ENCODE data around the gene PLAC8L1. TPM values are rescaled to one million over a fixed set of nuclear protein-coding genes. Genes with fewer than 3 reads are reported as not detected.

Gene PLAC8L1, protein sequence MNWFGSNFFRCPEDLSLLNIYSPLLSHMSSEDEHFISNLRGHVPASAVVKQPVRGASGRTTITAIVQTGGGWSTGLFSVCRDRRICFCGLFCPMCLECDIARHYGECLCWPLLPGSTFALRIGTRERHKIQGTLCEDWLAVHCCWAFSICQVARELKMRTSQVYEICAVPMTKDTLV
- total RNA-seq (2012; rRNA removed) (not detected in 2 replicates), polyA plus RNA-seq (2012; rRNA removed) (0.27 TPM in 1 of 2 replicates, not detected in the other), Bru-seq, nascent RNA (percentile 50 among the genes with signal in this experiment), BruChase-seq, experiment 1, labeled RNA remaining after a 6-hour chase (percentile 62 among the genes with signal in this experiment), BruChase-seq, experiment 2, labeled RNA remaining after a 2-hour chase (percentile 64 among the genes with signal in this experiment)
- not detected in 2 replicates for polyA plus RNA-seq (2012; cell fraction: cytosol; rRNA removed)
- 0.48 and 1.4 TPM in 2 replicates for polyA plus RNA-seq (2012; cell fraction: nucleus; rRNA removed; ENCODE audit: low replicate concordance)
- long read RNA-seq = 0 reads

DNA sequence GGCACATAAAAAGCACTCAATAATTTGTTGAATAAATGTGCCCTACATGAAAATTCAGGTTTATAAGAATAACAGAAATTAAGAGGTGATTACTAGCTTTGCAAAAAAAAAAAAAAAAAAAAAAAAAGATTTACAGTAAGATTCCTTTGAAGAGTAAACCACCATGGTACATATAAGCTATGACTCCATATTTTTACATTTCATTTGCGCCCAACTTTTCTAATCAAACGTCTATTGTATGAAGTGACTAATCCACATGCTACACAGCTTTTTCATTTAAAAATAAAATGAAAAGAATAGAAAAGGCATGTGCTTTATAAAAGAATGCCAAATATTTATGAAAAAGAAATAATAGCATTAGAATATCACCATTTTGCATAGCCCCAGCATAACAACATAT lies at the start of gene PLAC8L1:
PLAC8L1 (minus strand) TSS at position 101 of the 400 bp plus-strand sequence. CDS start 1,266 bp downstream, outside the sequence.
- H2AK9ac ChIP-seq (replicated peaks; ENCODE audit: low read depth, low read length, poor library complexity) = no peak within 1 kb of the TSS
- intact Hi-C loops (cut with micrococcal nuclease) = no loop called here
- H4K20me1 ChIP-seq (ENCODE audit: insufficient read depth, low read length) = no peaks in the 10 kb centered on the region
- no peak within 1 kb of the TSS for H2BK120ac ChIP-seq (ENCODE audit: low read depth, low read length)
- no peak within 1 kb of the TSS for H3K4me3 ChIP-seq (ENCODE audit: insufficient read depth, low read depth, low read length)
- POLR2A ChIA-PET (ENCODE audit: unreplicated experiment) = no interaction called here
- H2BK15ac ChIP-seq (ENCODE audit: low read depth, low read length) = no peak within 1 kb of the TSS
- H3K79me1 ChIP-seq (ENCODE audit: low read depth in 1 of 2, low read length in 2 of 2) = no peaks in the 10 kb centered on the region
- CTCF ChIA-PET = interaction anchor here (0.6 kb wide), 1 partner anchor 372 kb away, joined by 6 read pairs; no protein-coding TSS in a partner anchor
- H3K9me1 ChIP-seq (ENCODE audit: insufficient read depth, low read length) = no peaks in the 10 kb centered on the region
- H4K8ac ChIP-seq (ENCODE audit: low read depth in 2 of 2, low read length in 2 of 2) = no peak within 1 kb of the TSS
- H3K4me1 ChIP-seq (ENCODE audit: control insufficient read depth, insufficient read depth, low read length) = no peaks in the 10 kb centered on the region
- no peak within 1 kb of the TSS for H3K14ac ChIP-seq (replicated peaks; ENCODE audit: low read depth, low read length)
- DNase-seq (no peak), ATAC-seq (ENCODE audit: low read depth) (no peak)
- no TSS peak for BruUV-seq (replicated peaks)
- H3K56ac ChIP-seq (ENCODE audit: extremely low read depth, insufficient read depth, low read length) = no peak within 1 kb of the TSS
- H3K4me2 ChIP-seq (ENCODE audit: low read depth, low read length) = no peak within 1 kb of the TSS
- H2AFZ ChIP-seq (replicated peaks; ENCODE audit: low read length, poor library complexity) = no peak within 1 kb of the TSS
- H3K27ac ChIP-seq (ENCODE audit: insufficient read depth, low read length) = no peak within 1 kb of the TSS
- H3K23ac ChIP-seq (ENCODE audit: low read depth, low read length) = no peak within 1 kb of the TSS
- H2AK5ac ChIP-seq (ENCODE audit: low read depth, low read length) = no peak within 1 kb of the TSS
- in situ Hi-C loops (cut with MboI; ENCODE audit: low sequenced_read_pairs) = no loop called here
- H3K18ac ChIP-seq (ENCODE audit: low read depth, low read length) = no peak within 1 kb of the TSS
- no peaks in the 10 kb centered on the region for H3K9me3 ChIP-seq (ENCODE audit: control insufficient read depth, insufficient read depth, low read length)
- no CpG with 5 or more reads among the region's 2 CpGs for whole genome bisulfite sequencing, 2 experiments (ENCODE audit: extremely low coverage in 2 of 2, insufficient read length in 1 of 2)
- no peak within 1 kb of the TSS for H2BK5ac ChIP-seq (ENCODE audit: low read depth, low read length, poor library complexity, severe bottlenecking)
- H3K9ac ChIP-seq (ENCODE audit: low read depth, low read length) = no peak within 1 kb of the TSS
- H4K91ac ChIP-seq (ENCODE audit: insufficient read depth, low read depth, low read length) = no peak within 1 kb of the TSS
- no peak within 1 kb of the TSS for H3K4ac ChIP-seq (ENCODE audit: low read depth, low read length)
- dilution Hi-C loops (cut with HindIII; ENCODE audit: low sequenced_read_pairs, unreplicated experiment) = no loop called here
- H3K27me3 ChIP-seq (ENCODE audit: control insufficient read depth, insufficient read depth, low read length) = no peaks in the 10 kb centered on the region
- no peak within 1 kb of the TSS for H4K5ac ChIP-seq (ENCODE audit: low read depth, low read length)
- H3K36me3 ChIP-seq (ENCODE audit: control insufficient read depth, insufficient read depth, low read length) = peaks cover 5% of the 10 kb centered on the region; the same call in 1 of the 2 replicates
- H2BK20ac ChIP-seq (ENCODE audit: low read depth, low read length) = no peak within 1 kb of the TSS
- no peak for TF ChIP-seq CEBPB (IDR thresholded peaks at IDR 0.05; ENCODE audit: low read depth, low read length)
- TF ChIP-seq, protein P1, sequence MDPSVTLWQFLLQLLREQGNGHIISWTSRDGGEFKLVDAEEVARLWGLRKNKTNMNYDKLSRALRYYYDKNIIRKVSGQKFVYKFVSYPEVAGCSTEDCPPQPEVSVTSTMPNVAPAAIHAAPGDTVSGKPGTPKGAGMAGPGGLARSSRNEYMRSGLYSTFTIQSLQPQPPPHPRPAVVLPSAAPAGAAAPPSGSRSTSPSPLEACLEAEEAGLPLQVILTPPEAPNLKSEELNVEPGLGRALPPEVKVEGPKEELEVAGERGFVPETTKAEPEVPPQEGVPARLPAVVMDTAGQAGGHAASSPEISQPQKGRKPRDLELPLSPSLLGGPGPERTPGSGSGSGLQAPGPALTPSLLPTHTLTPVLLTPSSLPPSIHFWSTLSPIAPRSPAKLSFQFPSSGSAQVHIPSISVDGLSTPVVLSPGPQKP (IDR thresholded peaks at IDR 0.05; ENCODE audit: borderline replicate concordance, low read depth, low read length) = no peak
- no peak for TF ChIP-seq NFE2L2 (IDR thresholded peaks at IDR 0.05; ENCODE audit: low read depth, low read length)
- TF ChIP-seq MXI1 (IDR thresholded peaks at IDR 0.05; ENCODE audit: borderline replicate concordance, low read depth, low read length) = no peak
- TF ChIP-seq RAD21 (IDR thresholded peaks at IDR 0.05; ENCODE audit: low read length) = no peak

Data from IMR-90 (cell line).